Neuronal stem cell (in vitro differentiated cells): Measurements from ENCODE around the gene MALRD1.

Experiments
- DNase-seq: peaks from one replicate; pipeline ENCODE4 v3.0.0-alpha.2; 2013; ENCODE audit warnings: low spot score
- H2AFZ ChIP-seq: one replicate; pipeline ENCODE4 v1.6.1; 2013; ENCODE audit warnings: mild to moderate bottlenecking, low read length, inconsistent platforms
- H2AK5ac ChIP-seq: 2 replicates; pipeline ENCODE4 v1.6.1; 2013; ENCODE audit warnings: low read depth, mild to moderate bottlenecking, inconsistent platforms, low read length, moderate library complexity, mixed read lengths
- H2BK120ac ChIP-seq: 2 replicates; pipeline ENCODE4 v1.6.1; 2013; ENCODE audit warnings: low read depth, mild to moderate bottlenecking, inconsistent platforms, low read length, moderate library complexity, mixed read lengths
- H2BK12ac ChIP-seq: one replicate; pipeline ENCODE4 v1.6.1; 2013; ENCODE audit warnings: low read length, inconsistent platforms
- H2BK15ac ChIP-seq: 2 replicates; pipeline ENCODE4 v1.6.1; 2013; ENCODE audit warnings: mild to moderate bottlenecking, low read length, inconsistent platforms, mixed read lengths
- H2BK5ac ChIP-seq: one replicate; pipeline ENCODE4 v1.6.1; 2013; ENCODE audit warnings: inconsistent platforms, mild to moderate bottlenecking, low read length, moderate library complexity
- H3K14ac ChIP-seq: one replicate; pipeline ENCODE4 v1.6.1; 2013; ENCODE audit warnings: low read length, inconsistent platforms
- H3K18ac ChIP-seq: 2 replicates; pipeline ENCODE4 v1.6.1; 2013; ENCODE audit warnings: low read length, inconsistent platforms
- H3K23ac ChIP-seq: 2 replicates; pipeline ENCODE4 v1.6.1; 2013; ENCODE audit warnings: low read depth, mild to moderate bottlenecking, mixed read lengths, low read length, inconsistent platforms; ENCODE audit not compliant: poor library complexity
- H3K27ac ChIP-seq: replicated peaks from 3 replicates; pipeline ENCODE4 v1.5.1; 2013; ENCODE audit warnings: low read length, inconsistent platforms
- H3K27me3 ChIP-seq, 3 experiments: 2 replicates each; pipeline ENCODE4 v1.6.1; 2013; ENCODE audit warnings: low read length in 3 of 3, mild to moderate bottlenecking in 2 of 3, inconsistent platforms in 1 of 3, low read depth in 1 of 3, mixed read lengths in 1 of 3, moderate library complexity in 1 of 3; ENCODE audit not compliant: control insufficient read depth in 3 of 3, insufficient read depth in 3 of 3
- H3K36me3 ChIP-seq, 2 donors: replicated peaks in 1 of 2; 2 replicates each; pipeline ENCODE4 v1.6.1; 2013; ENCODE audit warnings: low read length in 2 of 2; ENCODE audit not compliant: control insufficient read depth in 2 of 2, insufficient read depth in 2 of 2
- H3K4ac ChIP-seq: 2 replicates; pipeline ENCODE4 v1.6.1; 2013; ENCODE audit warnings: inconsistent platforms, mild to moderate bottlenecking, low read length, moderate library complexity
- H3K4me1 ChIP-seq, 2 donors: 1 replicate in 1 of 2; 2 replicates in 1 of 2; pipeline ENCODE4 v1.6.1; 2013; ENCODE audit warnings: low read length in 2 of 2, low read depth in 1 of 2; ENCODE audit not compliant: control insufficient read depth in 2 of 2, insufficient read depth in 1 of 2
- H3K4me2 ChIP-seq: one replicate; pipeline ENCODE4 v1.6.1; 2013; ENCODE audit warnings: mild to moderate bottlenecking, low read length, inconsistent platforms; ENCODE audit not compliant: insufficient read depth, poor library complexity, severe bottlenecking
- H3K4me3 ChIP-seq, 2 donors: 2 replicates each; pipeline ENCODE4 v1.5.1; 2013; ENCODE audit warnings: low read length in 2 of 2, mild to moderate bottlenecking in 2 of 2, inconsistent platforms in 1 of 2, moderate library complexity in 1 of 2
- H3K79me1 ChIP-seq: one replicate; pipeline ENCODE4 v1.6.1; 2013; ENCODE audit warnings: low read depth, mild to moderate bottlenecking, inconsistent platforms, low read length, moderate library complexity
- H3K9ac ChIP-seq: one replicate; pipeline ENCODE4 v1.6.1; 2013; ENCODE audit warnings: mild to moderate bottlenecking, low read depth, low read length, inconsistent platforms; ENCODE audit not compliant: poor library complexity
- H3K9me3 ChIP-seq, 2 donors: replicated peaks in 1 of 2; 2 replicates each; pipeline versions ENCODE3 to v1.6.1; 2013; ENCODE audit warnings: low read length in 2 of 2, mild to moderate bottlenecking in 2 of 2, inconsistent platforms in 1 of 2, low read depth in 1 of 2, mixed read lengths in 1 of 2, moderate library complexity in 1 of 2; ENCODE audit not compliant: control insufficient read depth in 2 of 2, insufficient read depth in 1 of 2
- H4K8ac ChIP-seq: one replicate; pipeline ENCODE4 v1.6.1; 2013; ENCODE audit warnings: low read depth, mild to moderate bottlenecking, inconsistent platforms, low read length, moderate library complexity
- H4K91ac ChIP-seq: one replicate; pipeline ENCODE4 v1.6.1; 2013; ENCODE audit warnings: low read length, low read depth, mild to moderate bottlenecking, inconsistent platforms; ENCODE audit not compliant: poor library complexity
- WGBS, 2 donors: extraction: QIAGEN DNeasy Blood & Tissue Kit; methylation state at CpG; one replicate each; pipeline ENCODE4 v1.1.7; 2013; ENCODE audit warnings: missing lambda C conversion rate in 2 of 2, mixed read lengths in 1 of 2; ENCODE audit not compliant: insufficient read length in 2 of 2, insufficient replicate concordance in 1 of 2; ENCODE audit errors: extremely low coverage in 2 of 2; 5-methylcytosine and 5-hydroxymethylcytosine counted together

Gene MALRD1

GRCh38 chr10:19756919-19757318 lies 708.3 kb downstream of the MALRD1 start:
- no peak overlapping the region for H2AFZ ChIP-seq
- no peak overlapping the region for H2BK15ac ChIP-seq
- no peaks in the 10 kb centered on the region for H3K4me1 ChIP-seq
- no peak overlapping the region for H3K4ac ChIP-seq
- H2BK5ac ChIP-seq = no peak overlapping the region
- H4K8ac ChIP-seq = no peak overlapping the region
- no peak for DNase-seq
- H3K79me1 ChIP-seq = no peaks in the 10 kb centered on the region
- H3K9ac ChIP-seq = no peak overlapping the region
- no peak overlapping the region for H3K18ac ChIP-seq
- H2BK120ac ChIP-seq = no peak overlapping the region
- H3K4me2 ChIP-seq = no peak overlapping the region
- no peaks in the 10 kb centered on the region for H3K36me3 ChIP-seq
- WGBS, 2 donors = no CpG with 5 or more reads among the region's 3 CpGs
- H3K4me3 ChIP-seq = no peak overlapping the region
- no peaks in the 10 kb centered on the region for H3K27me3 ChIP-seq
- H3K9me3 ChIP-seq = no peaks in the 10 kb centered on the region
- H3K14ac ChIP-seq = no peak overlapping the region
- H2AK5ac ChIP-seq = no peak overlapping the region
- no peak overlapping the region for H3K27ac ChIP-seq
- no peak overlapping the region for H4K91ac ChIP-seq
- no peak overlapping the region for H3K23ac ChIP-seq
- H2BK12ac ChIP-seq = no peak overlapping the region

DNA sequence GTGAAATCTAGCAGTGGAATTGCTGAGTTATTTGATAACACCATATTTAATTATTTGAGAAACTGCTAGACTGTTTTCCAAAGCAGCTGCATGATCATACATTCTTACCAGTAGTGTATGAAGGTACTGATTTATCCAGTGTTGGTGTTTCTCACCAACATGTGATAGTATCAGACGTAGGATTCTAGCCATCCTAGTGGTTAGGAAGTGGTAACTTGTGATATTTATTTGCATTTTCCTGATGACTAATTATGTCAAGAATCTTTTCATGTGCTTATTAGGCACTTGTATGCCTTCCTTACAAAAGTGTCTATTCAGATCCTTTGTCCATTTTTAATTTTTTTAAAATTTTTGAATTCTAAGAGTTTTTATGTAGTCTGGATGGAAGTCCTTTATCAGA lies 713.4 kb downstream of the MALRD1 start:
- WGBS, 2 donors = no CpG with 5 or more reads among the region's 1 CpG
- no peak for DNase-seq
- Histone ChIP-seq H3K36me3 (no peaks in the 10 kb centered on the region), H3K4me2 (no peak overlapping the region), H2AK5ac (no peak overlapping the region), H2AFZ (no peak overlapping the region), H3K4me1 (no peaks in the 10 kb centered on the region), H2BK12ac (no peak overlapping the region), H2BK120ac (no peak overlapping the region), H3K4me3 (no peak overlapping the region), H3K9ac (no peak overlapping the region), H4K91ac (no peak overlapping the region), H3K79me1 (no peaks in the 10 kb centered on the region), H4K8ac (no peak overlapping the region), H3K18ac (no peak overlapping the region), H3K9me3 (no peaks in the 10 kb centered on the region), H3K4ac (no peak overlapping the region), H2BK5ac (no peak overlapping the region), H3K14ac (no peak overlapping the region), H3K27ac (no peak overlapping the region), H2BK15ac (no peak overlapping the region), H3K27me3 (no peaks in the 10 kb centered on the region), H3K23ac (no peak overlapping the region)

DNA sequence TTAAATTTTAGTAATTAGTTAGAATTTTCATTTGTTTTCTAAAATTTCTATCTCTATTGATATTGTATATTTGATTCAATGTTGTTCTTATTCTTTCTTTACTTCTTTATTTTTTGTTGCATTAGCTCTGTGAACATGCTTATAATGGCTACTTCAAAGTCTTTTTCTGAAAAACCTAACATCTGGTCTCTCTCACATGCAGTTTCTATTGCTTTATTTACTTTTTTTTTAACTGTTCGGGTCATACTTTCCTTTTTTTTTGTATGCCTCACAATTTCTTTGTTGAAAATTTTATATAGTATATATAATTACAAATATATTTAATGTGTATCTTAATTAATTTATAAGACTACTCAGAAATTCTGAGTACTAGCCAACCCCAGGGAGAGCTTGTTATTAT lies 715.5 kb downstream of the MALRD1 start:
- H2AK5ac ChIP-seq = no peak overlapping the region
- H2BK5ac ChIP-seq = no peak overlapping the region
- no peak overlapping the region for H2AFZ ChIP-seq
- H4K8ac ChIP-seq = no peak overlapping the region
- no peaks in the 10 kb centered on the region for H3K27me3 ChIP-seq
- no peak overlapping the region for H2BK15ac ChIP-seq
- H3K18ac ChIP-seq = no peak overlapping the region
- H3K23ac ChIP-seq = no peak overlapping the region
- no peak overlapping the region for H3K4me3 ChIP-seq
- H3K4ac ChIP-seq = no peak overlapping the region
- H4K91ac ChIP-seq = no peak overlapping the region
- no peak overlapping the region for H3K4me2 ChIP-seq
- no peak overlapping the region for H2BK120ac ChIP-seq
- DNase-seq = no peak
- H3K27ac ChIP-seq = no peak overlapping the region
- H3K4me1 ChIP-seq = no peaks in the 10 kb centered on the region
- H3K9ac ChIP-seq = no peak overlapping the region
- H3K14ac ChIP-seq = no peak overlapping the region
- no peaks in the 10 kb centered on the region for H3K36me3 ChIP-seq
- H3K9me3 ChIP-seq = no peaks in the 10 kb centered on the region
- no peak overlapping the region for H2BK12ac ChIP-seq
- WGBS, 2 donors = no CpG with 5 or more reads among the region's 1 CpG
- H3K79me1 ChIP-seq = no peaks in the 10 kb centered on the region

DNA sequence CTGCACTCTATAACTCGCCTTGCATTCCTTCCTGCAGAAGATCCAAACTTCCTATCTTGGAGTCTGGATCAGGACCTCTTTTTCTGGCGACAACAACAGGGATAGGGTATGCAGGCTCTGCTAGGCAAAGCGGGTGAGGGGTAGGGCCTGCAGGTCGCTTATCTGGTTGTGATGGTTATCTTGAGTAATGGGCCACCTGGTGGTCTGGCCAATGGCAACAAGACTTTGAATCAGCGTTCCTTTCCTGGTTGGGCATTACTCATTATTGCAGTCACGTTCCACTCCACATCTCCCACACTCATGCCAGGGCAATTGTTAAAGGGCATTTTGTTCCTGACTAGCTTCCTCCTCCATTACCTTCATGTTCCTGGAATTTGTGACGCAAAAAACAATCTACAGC lies 719.3 kb downstream of the MALRD1 start:
- no peak overlapping the region for H3K4ac ChIP-seq
- H3K36me3 ChIP-seq = no peaks in the 10 kb centered on the region
- no peaks in the 10 kb centered on the region for H3K79me1 ChIP-seq
- no peak overlapping the region for H3K27ac ChIP-seq
- H2BK15ac ChIP-seq = no peak overlapping the region
- H3K27me3 ChIP-seq = no peaks in the 10 kb centered on the region
- WGBS, 2 donors = no CpG with 5 or more reads among the region's 7 CpGs
- H2BK120ac ChIP-seq = no peak overlapping the region
- H4K8ac ChIP-seq = no peak overlapping the region
- no peak overlapping the region for H4K91ac ChIP-seq
- H3K4me2 ChIP-seq = no peak overlapping the region
- no peak overlapping the region for H2AFZ ChIP-seq
- H3K9ac ChIP-seq = no peak overlapping the region
- no peak overlapping the region for H3K23ac ChIP-seq
- no peak overlapping the region for H3K14ac ChIP-seq
- no peak overlapping the region for H3K18ac ChIP-seq
- no peak overlapping the region for H2BK12ac ChIP-seq
- no peak overlapping the region for H2AK5ac ChIP-seq
- no peak overlapping the region for H3K4me3 ChIP-seq
- no peaks in the 10 kb centered on the region for H3K9me3 ChIP-seq
- no peaks in the 10 kb centered on the region for H3K4me1 ChIP-seq
- DNase-seq = no peak
- no peak overlapping the region for H2BK5ac ChIP-seq
